Neuronal stem cell (in vitro differentiated cells): Measurements from ENCODE around the gene TNNI3.

Experiments used
- DNase-seq: peaks from one replicate; pipeline ENCODE4 v3.0.0-alpha.2; 2013; ENCODE audit warnings: low spot score
- H2AFZ ChIP-seq: one replicate; pipeline ENCODE4 v1.6.1; 2013; ENCODE audit warnings: mild to moderate bottlenecking, low read length, inconsistent platforms
- H2AK5ac ChIP-seq: 2 replicates; pipeline ENCODE4 v1.6.1; 2013; ENCODE audit warnings: low read depth, mild to moderate bottlenecking, inconsistent platforms, low read length, moderate library complexity, mixed read lengths
- H2BK120ac ChIP-seq: 2 replicates; pipeline ENCODE4 v1.6.1; 2013; ENCODE audit warnings: low read depth, mild to moderate bottlenecking, inconsistent platforms, low read length, moderate library complexity, mixed read lengths
- H2BK12ac ChIP-seq: one replicate; pipeline ENCODE4 v1.6.1; 2013; ENCODE audit warnings: low read length, inconsistent platforms
- H2BK15ac ChIP-seq: 2 replicates; pipeline ENCODE4 v1.6.1; 2013; ENCODE audit warnings: mild to moderate bottlenecking, low read length, inconsistent platforms, mixed read lengths
- H2BK5ac ChIP-seq: one replicate; pipeline ENCODE4 v1.6.1; 2013; ENCODE audit warnings: inconsistent platforms, mild to moderate bottlenecking, low read length, moderate library complexity
- H3K14ac ChIP-seq: one replicate; pipeline ENCODE4 v1.6.1; 2013; ENCODE audit warnings: low read length, inconsistent platforms
- H3K18ac ChIP-seq: 2 replicates; pipeline ENCODE4 v1.6.1; 2013; ENCODE audit warnings: low read length, inconsistent platforms
- H3K23ac ChIP-seq: 2 replicates; pipeline ENCODE4 v1.6.1; 2013; ENCODE audit warnings: low read depth, mild to moderate bottlenecking, mixed read lengths, low read length, inconsistent platforms; ENCODE audit not compliant: poor library complexity
- H3K27ac ChIP-seq: replicated peaks from 3 replicates; pipeline ENCODE4 v1.5.1; 2013; ENCODE audit warnings: low read length, inconsistent platforms
- H3K27me3 ChIP-seq, 3 experiments: 2 replicates each; pipeline ENCODE4 v1.6.1; 2013; ENCODE audit warnings: low read length in 3 of 3, mild to moderate bottlenecking in 2 of 3, inconsistent platforms in 1 of 3, low read depth in 1 of 3, mixed read lengths in 1 of 3, moderate library complexity in 1 of 3; ENCODE audit not compliant: control insufficient read depth in 3 of 3, insufficient read depth in 3 of 3
- H3K36me3 ChIP-seq, 2 donors: replicated peaks in 1 of 2; 2 replicates each; pipeline ENCODE4 v1.6.1; 2013; ENCODE audit warnings: low read length in 2 of 2; ENCODE audit not compliant: control insufficient read depth in 2 of 2, insufficient read depth in 2 of 2
- H3K4ac ChIP-seq: 2 replicates; pipeline ENCODE4 v1.6.1; 2013; ENCODE audit warnings: inconsistent platforms, mild to moderate bottlenecking, low read length, moderate library complexity
- H3K4me1 ChIP-seq, 2 donors: 1 replicate in 1 of 2; 2 replicates in 1 of 2; pipeline ENCODE4 v1.6.1; 2013; ENCODE audit warnings: low read length in 2 of 2, low read depth in 1 of 2; ENCODE audit not compliant: control insufficient read depth in 2 of 2, insufficient read depth in 1 of 2
- H3K4me2 ChIP-seq: one replicate; pipeline ENCODE4 v1.6.1; 2013; ENCODE audit warnings: mild to moderate bottlenecking, low read length, inconsistent platforms; ENCODE audit not compliant: insufficient read depth, poor library complexity, severe bottlenecking
- H3K4me3 ChIP-seq, 2 donors: 2 replicates each; pipeline ENCODE4 v1.5.1; 2013; ENCODE audit warnings: low read length in 2 of 2, mild to moderate bottlenecking in 2 of 2, inconsistent platforms in 1 of 2, moderate library complexity in 1 of 2
- H3K79me1 ChIP-seq: one replicate; pipeline ENCODE4 v1.6.1; 2013; ENCODE audit warnings: low read depth, mild to moderate bottlenecking, inconsistent platforms, low read length, moderate library complexity
- H3K9ac ChIP-seq: one replicate; pipeline ENCODE4 v1.6.1; 2013; ENCODE audit warnings: mild to moderate bottlenecking, low read depth, low read length, inconsistent platforms; ENCODE audit not compliant: poor library complexity
- H3K9me3 ChIP-seq, 2 donors: replicated peaks in 1 of 2; 2 replicates each; pipeline versions ENCODE3 to v1.6.1; 2013; ENCODE audit warnings: low read length in 2 of 2, mild to moderate bottlenecking in 2 of 2, inconsistent platforms in 1 of 2, low read depth in 1 of 2, mixed read lengths in 1 of 2, moderate library complexity in 1 of 2; ENCODE audit not compliant: control insufficient read depth in 2 of 2, insufficient read depth in 1 of 2
- H4K8ac ChIP-seq: one replicate; pipeline ENCODE4 v1.6.1; 2013; ENCODE audit warnings: low read depth, mild to moderate bottlenecking, inconsistent platforms, low read length, moderate library complexity
- H4K91ac ChIP-seq: one replicate; pipeline ENCODE4 v1.6.1; 2013; ENCODE audit warnings: low read length, low read depth, mild to moderate bottlenecking, inconsistent platforms; ENCODE audit not compliant: poor library complexity
- WGBS, 2 donors: extraction: QIAGEN DNeasy Blood & Tissue Kit; methylation state at CpG; one replicate each; pipeline ENCODE4 v1.1.7; 2013; ENCODE audit warnings: missing lambda C conversion rate in 2 of 2, mixed read lengths in 1 of 2; ENCODE audit not compliant: insufficient read length in 2 of 2, insufficient replicate concordance in 1 of 2; ENCODE audit errors: extremely low coverage in 2 of 2; 5-methylcytosine and 5-hydroxymethylcytosine counted together

TNNI3 gene

DNA sequence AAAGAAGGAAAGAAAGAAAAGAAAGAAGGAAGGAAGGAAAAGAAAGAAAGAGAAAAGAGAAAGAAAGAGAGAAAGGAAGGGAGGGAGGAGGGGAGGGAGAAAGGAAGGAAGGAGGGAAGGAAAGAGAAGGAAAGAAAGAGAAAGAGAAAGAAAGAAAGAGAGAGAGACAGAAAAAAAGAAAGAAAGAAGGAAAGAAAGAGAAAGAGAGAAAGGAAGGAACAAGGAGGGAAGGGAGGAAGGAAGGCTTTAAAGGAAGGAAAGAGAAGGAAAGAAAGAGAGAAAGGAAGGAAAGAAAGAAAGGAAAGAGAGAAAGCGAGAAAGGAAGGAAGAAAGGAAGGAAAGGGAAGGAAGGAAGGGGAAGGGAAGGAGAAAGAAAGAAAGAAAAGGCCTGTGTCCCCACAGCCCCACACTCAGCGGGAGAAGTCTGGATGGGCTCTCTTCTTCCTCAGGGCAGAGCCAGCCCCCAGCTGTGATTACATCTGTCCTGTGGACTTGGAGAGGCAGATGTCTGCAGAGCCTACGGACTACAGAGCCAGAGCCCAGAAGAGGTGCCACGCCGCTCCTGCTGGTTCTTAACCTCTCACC lies 42.2 kb upstream of the TNNI3 start:
- Histone ChIP-seq H3K36me3 (no peaks in the 10 kb centered on the region), H2BK15ac (no peak overlapping the region), H2BK120ac (no peak overlapping the region), H2AK5ac (no peak overlapping the region), H4K8ac (no peak overlapping the region), H3K9me3 (no peaks in the 10 kb centered on the region), H3K4ac (no peak overlapping the region), H2BK5ac (no peak overlapping the region), H3K23ac (no peak overlapping the region), H3K4me3 (no peak overlapping the region), H2BK12ac (no peak overlapping the region), H3K4me2 (no peak overlapping the region), H3K9ac (no peak overlapping the region), H3K18ac (no peak overlapping the region), H3K27me3 (peaks cover 0 to 2% (median 0%) of the 10 kb centered on the region in 3 experiments), H3K4me1 (peaks cover 0 to 4% of the 10 kb centered on the region in 2 donors), H3K14ac (no peak overlapping the region), H4K91ac (no peak overlapping the region), H2AFZ (no peak overlapping the region), H3K27ac (no peak overlapping the region), H3K79me1 (no peaks in the 10 kb centered on the region)
- WGBS, 2 donors = no CpG with 5 or more reads among the region's 5 CpGs
- DNase-seq = no peak

DNA sequence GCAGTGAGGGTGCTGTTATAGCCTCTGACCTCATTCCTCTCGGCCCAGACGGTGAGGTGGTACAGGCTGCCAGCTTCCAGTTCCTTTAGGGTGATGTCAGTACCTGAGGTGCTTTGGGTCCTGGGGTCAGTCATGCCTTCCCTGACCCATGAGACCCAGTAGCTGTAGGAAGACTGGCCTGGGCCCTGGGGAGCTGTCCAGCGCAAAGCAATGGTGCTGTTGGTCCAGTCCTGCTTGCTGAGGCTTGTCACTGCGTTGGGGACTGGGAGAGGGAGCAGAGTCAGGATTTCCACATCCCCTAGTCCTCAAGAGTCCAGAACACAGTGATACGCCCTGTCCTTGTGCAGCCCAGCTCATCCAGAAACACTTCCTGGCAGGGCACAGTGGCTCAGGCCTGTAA lies 41.1 kb upstream of the TNNI3 start:
- Histone ChIP-seq H2AK5ac (no peak overlapping the region), H2BK5ac (no peak overlapping the region), H3K4me1 (peaks cover 0 to 4% of the 10 kb centered on the region in 2 donors), H4K91ac (peak overlapping the region; percentile 24), H3K4ac (no peak overlapping the region), H3K18ac (no peak overlapping the region), H3K27me3 (peaks cover 0 to 2% (median 0%) of the 10 kb centered on the region in 3 experiments), H2BK120ac (no peak overlapping the region), H3K23ac (peak overlapping the region; percentile 73), H2BK12ac (no peak overlapping the region), H3K36me3 (no peaks in the 10 kb centered on the region), H3K27ac (no peak overlapping the region), H3K79me1 (no peaks in the 10 kb centered on the region), H4K8ac (no peak overlapping the region), H3K4me2 (no peak overlapping the region), H2BK15ac (no peak overlapping the region), H3K9me3 (no peaks in the 10 kb centered on the region), H2AFZ (no peak overlapping the region), H3K14ac (no peak overlapping the region), H3K4me3 (no peak overlapping the region), H3K9ac (no peak overlapping the region)
- DNase-seq = no peak
- no CpG with 5 or more reads among the region's 5 CpGs for WGBS, 2 donors

DNA sequence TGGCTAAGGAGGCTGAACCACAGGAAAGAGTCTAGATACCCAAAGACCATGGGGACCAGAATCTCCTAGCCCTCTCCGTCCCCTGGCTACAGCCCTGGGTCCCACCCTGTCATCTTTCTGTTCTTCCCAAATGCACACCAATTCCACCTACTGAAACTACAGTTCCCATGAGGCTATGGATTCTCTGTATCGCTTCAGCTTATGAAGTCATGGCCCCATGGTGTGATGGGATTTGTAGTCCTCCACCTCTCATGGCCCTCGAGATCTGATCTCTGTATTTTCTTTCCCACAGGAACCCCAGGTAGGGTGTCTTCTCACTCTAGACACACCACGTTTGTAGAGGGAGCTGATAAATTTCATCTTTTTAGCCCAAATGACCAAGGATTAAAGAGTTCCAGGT lies 40.0 kb upstream of the TNNI3 start:
- WGBS, 2 donors = no CpG with 5 or more reads among the region's 4 CpGs
- Histone ChIP-seq H3K4me1 (peaks cover 0 to 4% of the 10 kb centered on the region in 2 donors), H3K9ac (no peak overlapping the region), H3K23ac (no peak overlapping the region), H3K9me3 (no peaks in the 10 kb centered on the region), H3K4me3 (no peak overlapping the region), H2BK12ac (no peak overlapping the region), H2AFZ (no peak overlapping the region), H2AK5ac (no peak overlapping the region), H4K91ac (no peak overlapping the region), H3K27me3 (peaks cover 0 to 2% (median 0%) of the 10 kb centered on the region in 3 experiments), H3K14ac (no peak overlapping the region), H3K4ac (no peak overlapping the region), H3K36me3 (no peaks in the 10 kb centered on the region), H3K79me1 (no peaks in the 10 kb centered on the region), H3K27ac (no peak overlapping the region), H2BK15ac (no peak overlapping the region), H3K4me2 (no peak overlapping the region), H3K18ac (no peak overlapping the region), H2BK120ac (no peak overlapping the region), H4K8ac (no peak overlapping the region), H2BK5ac (no peak overlapping the region)
- DNase-seq = no peak

GRCh38 chr19:55196803-55197202 lies 39.3 kb upstream of the TNNI3 start:
- DNase-seq = no peak
- Histone ChIP-seq H2BK15ac (no peak overlapping the region), H3K23ac (no peak overlapping the region), H3K4ac (no peak overlapping the region), H3K27me3 (peaks cover 0 to 2% (median 0%) of the 10 kb centered on the region in 3 experiments), H4K91ac (no peak overlapping the region), H3K4me2 (no peak overlapping the region), H2AFZ (no peak overlapping the region), H3K4me1 (peaks cover 0 to 4% of the 10 kb centered on the region in 2 donors), H3K9ac (peak overlapping the region; percentile 7), H3K18ac (no peak overlapping the region), H2BK120ac (no peak overlapping the region), H2BK5ac (no peak overlapping the region), H2AK5ac (no peak overlapping the region), H4K8ac (no peak overlapping the region), H3K36me3 (no peaks in the 10 kb centered on the region), H3K79me1 (no peaks in the 10 kb centered on the region), H2BK12ac (no peak overlapping the region), H3K14ac (no peak overlapping the region), H3K9me3 (no peaks in the 10 kb centered on the region), H3K27ac (no peak overlapping the region), H3K4me3 (no peak overlapping the region)
- 100% methylated on average over 1 of the region's 10 CpGs; no CpG with 5 or more reads in 1 of the 2 donors for WGBS, 2 donors
